ENCODE measurements around the gene ZFYVE9. TPM values are rescaled to one million over a fixed set of nuclear protein-coding genes. Genes with fewer than 3 reads are reported as not detected.
"Not testable (repeated sequence)": the region's sequence is repeated elsewhere in the genome, so short reads cannot be mapped to it uniquely, and the experiment has no call there.

The ZFYVE9 gene
- polyA plus RNA-seq (ENCODE audit: insufficient read depth in 1 of 5, insufficient read length in 5 of 5, low replicate concordance in 1 of 5), result 10 to 100 TPM; 25.6 to 35.9 (median 33.0) TPM
- long read RNA-seq, donor 1, full-length matches to known transcripts, result 3 of 14 reads
- long read RNA-seq, donor 1, partial matches to known transcripts, result 11 of 14 reads
- long read RNA-seq, donor 1, other reads (novel, unspliced or antisense), result 0 of 14 reads
- long read RNA-seq, donor 2, result 0 reads
- long read RNA-seq, donor 3, full-length matches to known transcripts, result 1 of 1 reads
- long read RNA-seq, donor 3, partial matches to known transcripts, result 0 of 1 reads
- long read RNA-seq, donor 3, other reads (novel, unspliced or antisense), result 0 of 1 reads
- long read RNA-seq, donor 4, partial matches to known transcripts, result 18 of 18 reads
- long read RNA-seq, donor 4, other reads (novel, unspliced or antisense), result 0 of 18 reads
- long read RNA-seq, donor 5, partial matches to known transcripts, result 10 of 10 reads
- long read RNA-seq, donor 5, other reads (novel, unspliced or antisense), result 0 of 10 reads
- long read RNA-seq, donor 6, partial matches to known transcripts, result 12 of 12 reads
- long read RNA-seq, donor 6, other reads (novel, unspliced or antisense), result 0 of 12 reads
- long read RNA-seq, donor 7, partial matches to known transcripts, result 13 of 13 reads
- long read RNA-seq, donor 7, other reads (novel, unspliced or antisense), result 0 of 13 reads
- long read RNA-seq, donor 8, full-length matches to known transcripts, result 1 of 1 reads
- long read RNA-seq, donor 8, partial matches to known transcripts, result 0 of 1 reads
- long read RNA-seq, donor 8, other reads (novel, unspliced or antisense), result 0 of 1 reads

- peak; percentile 79 to 81 for DNase-seq
Measured at GRCh38 chr1:52141513-52142219, at the start of gene ZFYVE9. Gene ZFYVE9, plus strand, starts transcription at chr1:52142089. Its CDS starts 91,118 bp downstream, at chr1:52233207.

- not testable (repeated sequence) for DNase-seq
Measured at GRCh38 chr1:52094300-52094699, 47.6 kb upstream of the ZFYVE9 start.

GRCh38 chr1:52096216-52096615 is 45.7 kb upstream of the ZFYVE9 start:
- DNase-seq, result no peak

GRCh38 chr1:52098139-52098871 is 43.6 kb upstream of the ZFYVE9 start:
- DNase-seq, result no peak

- DNase-seq, result no peak
Measured at GRCh38 chr1:52102336-52103013, 39.4 kb upstream of the ZFYVE9 start.

- no peak for DNase-seq
Measured at GRCh38 chr1:52111492-52111891, 30.4 kb upstream of the ZFYVE9 start.

- DNase-seq, result no peak
Measured at GRCh38 chr1:52112489-52112888, 29.4 kb upstream of the ZFYVE9 start.

- DNase-seq, result no peak
Measured at GRCh38 chr1:52119301-52120079, 22.4 kb upstream of the ZFYVE9 start.

- DNase-seq, result no peak
Measured at GRCh38 chr1:52122384-52122783, 19.5 kb upstream of the ZFYVE9 start.

GRCh38 chr1:52123622-52124021 is 18.3 kb upstream of the ZFYVE9 start:
- DNase-seq, result no peak

- no peak for DNase-seq
Measured at GRCh38 chr1:52125736-52126359, 16.0 kb upstream of the ZFYVE9 start.

- peak in 1 of 2 donors; percentile 56 for DNase-seq
Measured at GRCh38 chr1:52127181-52128180, 14.4 kb upstream of the ZFYVE9 start.

GRCh38 chr1:52139817-52140540 is 1.9 kb upstream of the ZFYVE9 start:
- DNase-seq, result no peak

- DNase-seq, result peak in 1 of 2 donors; percentile 16
Measured at GRCh38 chr1:52140633-52141512, 1.0 kb upstream of the ZFYVE9 start.

GRCh38 chr1:52142220-52143183 is 613 bp downstream of the ZFYVE9 start:
- DNase-seq, result peak; percentile 61 to 73

Measured in right lung (tissue), 10 donors.